Measurements from ENCODE around the gene FCHSD2.

DNA sequence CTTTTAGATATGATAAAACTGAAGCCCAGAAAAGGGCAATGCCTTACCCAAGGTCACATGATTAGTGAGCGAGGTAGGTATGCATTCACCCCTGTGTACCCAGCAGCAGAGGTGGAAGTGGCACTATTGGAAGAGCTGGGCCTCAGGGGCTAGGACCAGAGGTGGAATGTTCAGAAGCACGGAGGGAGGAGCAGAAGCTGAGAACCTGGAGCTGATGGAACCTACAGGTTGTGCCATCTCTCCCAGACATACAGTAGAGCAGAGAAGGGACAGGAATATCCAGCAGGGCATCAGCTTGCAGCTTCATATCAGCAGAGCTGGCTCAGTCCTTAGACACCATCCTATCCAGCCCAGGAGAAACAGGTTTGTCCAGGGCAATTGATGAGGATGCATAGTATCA lies 14.6 kb upstream of the FCHSD2 start:
- no peak for TF ChIP-seq BHLHE40 (IDR thresholded peaks at IDR 0.05; ENCODE audit: borderline replicate concordance)
- TF ChIP-seq FOXM1 (IDR thresholded peaks at IDR 0.05; ENCODE audit: borderline replicate concordance), result no peak
- no peak for TF ChIP-seq PKNOX1 (IDR thresholded peaks at IDR 0.05)
- TF ChIP-seq SP1 (IDR thresholded peaks at IDR 0.05), result no peak
- no peak for TF ChIP-seq ELF4 (IDR thresholded peaks at IDR 0.05)
- no peak for TF ChIP-seq ARNT (IDR thresholded peaks at IDR 0.05)
